Ascending aorta (tissue), 2 donors: ENCODE results near the gene AGAP1. TPM values are rescaled to one million over a fixed set of nuclear protein-coding genes. Genes with fewer than 3 reads are reported as not detected.

ENCODE experiments used
- DNase-seq, 2 donors: peaks; one replicate each; pipeline ENCODE4 v3.0.0-alpha.2; 2019; ENCODE audit warnings: low spot score in 2 of 2
- H3K27ac ChIP-seq, 2 donors: fragments of 200-600 bp; sonication (generic); one replicate each; pipeline ENCODE4 v1.5.1; 2016 to 2017; ENCODE audit warnings: mild to moderate bottlenecking in 1 of 2
- H3K27me3 ChIP-seq: fragments of 200-600 bp; sonication (generic); one replicate; pipeline ENCODE4 v1.5.1; 2017
- H3K36me3 ChIP-seq, 2 donors: fragments of 200-600 bp; sonication (generic); one replicate each; pipeline ENCODE4 v1.5.1; 2016
- H3K4me1 ChIP-seq, 2 donors: fragments of 200-600 bp; sonication (generic); one replicate each; pipeline ENCODE4 v1.5.1; 2016 to 2017; ENCODE audit warnings: mild to moderate bottlenecking in 1 of 2
- H3K4me3 ChIP-seq, 2 donors: fragments of 200-600 bp; sonication (generic); one replicate each; pipeline ENCODE4 v1.5.1; 2016 to 2017; ENCODE audit warnings: mild to moderate bottlenecking in 1 of 2
- H3K9me3 ChIP-seq, 2 donors: fragments of 200-600 bp; sonication (generic); one replicate each; pipeline ENCODE4 v1.5.1; 2016
- CTCF ChIP-seq, 3 experiments: fragments of 200-600 bp in 2 of 3; fragments of 450-650 bp in 1 of 3; sonication (generic) in 2 of 3; IDR thresholded peaks; one replicate each; pipeline ENCODE4 v1.5.1; 2016 to 2019; ENCODE audit warnings: antibody characterized with exemption in 3 of 3, mild to moderate bottlenecking in 1 of 3, moderate library complexity in 1 of 3
- intact Hi-C: fragments of 100-400 bp; cut with DNase I; formaldehyde crosslinking; loops from one replicate; pipeline ENCODE4 v1.15.1; 2023
- total RNA-seq: library from RNA; depleted of rRNA; stranded (reverse); fragments of >200 nt; gene quantifications from one replicate; pipeline ENCODE4 v1.1.0, GENCODE V29; 2016

Gene AGAP1
- total RNA-seq, 1 donor from 2014 or later = 19.7 TPM

GRCh38 chr2:235690082-235690808 is 196.4 kb downstream of the AGAP1 start:
- no peaks in the 10 kb centered on the region for H3K4me1 ChIP-seq
- no peaks in the 10 kb centered on the region for H3K9me3 ChIP-seq
- no peak for DNase-seq
- intact Hi-C loops = no loop called here
- no peak overlapping the region for H3K4me3 ChIP-seq
- no peaks in the 10 kb centered on the region for H3K27me3 ChIP-seq
- no peaks in the 10 kb centered on the region for H3K36me3 ChIP-seq
- TF ChIP-seq CTCF (IDR thresholded peaks at IDR 0.05) = no peak
- H3K27ac ChIP-seq = no peak overlapping the region

GRCh38 chr2:235690809-235691450 is 197.1 kb downstream of the AGAP1 start:
- intact Hi-C loops = no loop called here
- Histone ChIP-seq H3K9me3 (no peaks in the 10 kb centered on the region), H3K27ac (no peak overlapping the region), H3K36me3 (no peaks in the 10 kb centered on the region), H3K27me3 (no peaks in the 10 kb centered on the region), H3K4me3 (no peak overlapping the region), H3K4me1 (no peaks in the 10 kb centered on the region)
- no peak for TF ChIP-seq CTCF (IDR thresholded peaks at IDR 0.05)
- DNase-seq = no peak

- no peaks in the 10 kb centered on the region for H3K4me1 ChIP-seq
- no peaks in the 10 kb centered on the region for H3K36me3 ChIP-seq
- no peaks in the 10 kb centered on the region for H3K27me3 ChIP-seq
- H3K9me3 ChIP-seq = no peaks in the 10 kb centered on the region
- DNase-seq = no peak
- intact Hi-C loops = no loop called here
- H3K4me3 ChIP-seq = no peak overlapping the region
- no peak overlapping the region for H3K27ac ChIP-seq
- no peak for TF ChIP-seq CTCF (IDR thresholded peaks at IDR 0.05)
Measured at GRCh38 chr2:235692076-235692475, 198.2 kb downstream of the AGAP1 start.

- no peaks in the 10 kb centered on the region for H3K9me3 ChIP-seq
- H3K27ac ChIP-seq = no peak overlapping the region
- TF ChIP-seq CTCF (IDR thresholded peaks at IDR 0.05) = no peak
- H3K4me1 ChIP-seq = no peaks in the 10 kb centered on the region
- H3K4me3 ChIP-seq = no peak overlapping the region
- DNase-seq = no peak
- intact Hi-C loops = no loop called here
- H3K27me3 ChIP-seq = no peaks in the 10 kb centered on the region
- no peaks in the 10 kb centered on the region for H3K36me3 ChIP-seq
Measured at GRCh38 chr2:235692671-235693171, 198.9 kb downstream of the AGAP1 start.

GRCh38 chr2:235693279-235693678 is 199.4 kb downstream of the AGAP1 start:
- Histone ChIP-seq H3K4me1 (no peaks in the 10 kb centered on the region), H3K9me3 (no peaks in the 10 kb centered on the region), H3K27me3 (no peaks in the 10 kb centered on the region), H3K36me3 (no peaks in the 10 kb centered on the region), H3K4me3 (no peak overlapping the region), H3K27ac (no peak overlapping the region)
- no peak for DNase-seq
- no peak for TF ChIP-seq CTCF (IDR thresholded peaks at IDR 0.05)
- intact Hi-C loops = no loop called here
